ENCODE measurements around the gene TMIE. TPM values are rescaled to one million over a fixed set of nuclear protein-coding genes. Genes with fewer than 3 reads are reported as not detected.
A peak's percentile ranks its signal among the peaks of the same experiment; 100 is the strongest.

TMIE gene
- total and polyA plus RNA-seq, 2 of the 8 experiments (the other 6 are each of a cell fraction or from before 2014, with no cell fraction given) = 0.45 to 0.67 TPM

- H3K18ac ChIP-seq (ENCODE audit: extremely low read depth, low read length) = no peak overlapping the region
- TF ChIP-seq USF2 (IDR thresholded peaks at IDR 0.05; ENCODE audit: low read length) = no peak
- no peak for TF ChIP-seq CHD1 (IDR thresholded peaks at IDR 0.05; ENCODE audit: low read depth, low read length)
- TF ChIP-seq HDAC6 (IDR thresholded peaks at IDR 0.05; ENCODE audit: low read depth, low read length) = no peak
- TF ChIP-seq RXRA (IDR thresholded peaks at IDR 0.05; ENCODE audit: insufficient read depth, low read depth, low read length) = no peak
- TF ChIP-seq SP1 (IDR thresholded peaks at IDR 0.05; ENCODE audit: low read depth, low read length) = no peak
- TF ChIP-seq SUZ12 (IDR thresholded peaks at IDR 0.05; ENCODE audit: low read length) = no peak
Measured at GRCh38 chr3:46749129-46749528, 47.9 kb downstream of the TMIE start.

More at GRCh38 chr3:46749129-46749528, 47.9 kb downstream of the TMIE start:
- Histone ChIP-seq H3K23me2 (ENCODE audit: low read depth, low read length) (no peaks in the 10 kb centered on the region; the same call in 1 of the 2 replicates), H3K4me1 (replicated peaks in 1 of 4; ENCODE audit: control insufficient read depth in 3 of 4, insufficient read depth in 4 of 4, low read length in 3 of 4) (no peaks in the 10 kb centered on the region), H2BK15ac (ENCODE audit: low read length) (no peak overlapping the region), H3K9me3 (ENCODE audit: insufficient read depth in 2 of 2, low read depth in 1 of 2, low read length in 1 of 2) (no peaks in the 10 kb centered on the region), H4K91ac (replicated peaks; ENCODE audit: insufficient read length, low read length) (no peak overlapping the region), H4K20me1 (replicated peaks in 1 of 2; ENCODE audit: control insufficient read depth in 1 of 2, insufficient read depth in 2 of 2, low read length in 2 of 2) (no peaks in the 10 kb centered on the region), H3K27ac (ENCODE audit: low read depth, low read length) (no peak overlapping the region), H2AK5ac (ENCODE audit: low read depth, low read length) (peak overlapping the region; percentile 65; the same call in 1 of the 2 replicates), H3K14ac (ENCODE audit: insufficient read length) (no peak overlapping the region), H2BK120ac (replicated peaks; ENCODE audit: low read depth, low read length) (no peak overlapping the region), H3K56ac (replicated peaks; ENCODE audit: insufficient read length, low read depth, low read length) (no peak overlapping the region), H3K79me2 (ENCODE audit: control insufficient read depth in 1 of 2, insufficient read depth in 2 of 2, low read length in 2 of 2) (no peaks in the 10 kb centered on the region), H4K5ac (ENCODE audit: insufficient read length, low read depth, low read length) (no peak overlapping the region), H3K27me3 (replicated peaks in 1 of 4; ENCODE audit: control insufficient read depth in 3 of 4, extremely low read depth in 1 of 4, insufficient read depth in 3 of 4, low read length in 3 of 4) (no peaks in the 10 kb centered on the region), H3K4me3 (ENCODE audit: extremely low read depth in 1 of 4, insufficient read depth in 2 of 4, low read depth in 3 of 4, low read length in 4 of 4) (no peak overlapping the region), H2BK12ac (ENCODE audit: low read depth, low read length) (peak overlapping the region; percentile 14; the same call in 1 of the 2 replicates), H2AFZ (ENCODE audit: low read length) (no peak overlapping the region), H2BK5ac (ENCODE audit: low read depth, low read length) (0 out of 2 replicates have a peak overlapping the region, but pooled peaks have one; percentile 16), H3K36me3 (ENCODE audit: control insufficient read depth in 2 of 4, insufficient read depth in 4 of 4, low read length in 3 of 4) (no peaks in the 10 kb centered on the region), H3K79me1 (ENCODE audit: low read depth, low read length) (no peaks in the 10 kb centered on the region), H3K9ac (replicated peaks in 1 of 4; ENCODE audit: extremely low read depth in 1 of 4, low read depth in 3 of 4, low read length in 3 of 4) (no peak overlapping the region), H3K4me2 (ENCODE audit: insufficient read depth in 1 of 2, low read depth in 2 of 2, low read length in 2 of 2) (no peak overlapping the region), H2BK20ac (ENCODE audit: low read length) (no peak overlapping the region), H3K23ac (ENCODE audit: insufficient read length) (no peak overlapping the region), H3K4ac (replicated peaks; ENCODE audit: insufficient read length, low read depth, low read length) (no peak overlapping the region), H4K8ac (ENCODE audit: extremely low read depth, insufficient read depth, low read length) (no peak overlapping the region)
- FAIRE-seq (no peak), DNase-seq (ENCODE audit: low read depth in 1 of 2, low spot score in 2 of 2) (no peak)
- POLR2A ChIA-PET (ENCODE audit: partially characterized antibody) = no interaction called here
- WGBS, 2 experiments (ENCODE audit: extremely low coverage in 1 of 2, insufficient coverage in 1 of 2, insufficient read length in 1 of 2, insufficient replicate concordance in 2 of 2, low coverage in 1 of 2, low lambda C conversion rate in 2 of 2, missing lambda C conversion rate in 1 of 2) = 96% methylated on average over 4 of the region's 4 CpGs; no CpG with 5 or more reads in 1 of the 2 experiments
- CTCF ChIA-PET (ENCODE audit: partially characterized antibody) = no interaction called here
